Hepatocyte (in vitro differentiated cells): ENCODE measurements around the gene LPP.

ENCODE experiments used
- EZH2phosphoT487 ChIP-seq: fragments of 200-600 bp; sonication (generic); IDR thresholded peaks from one replicate; pipeline ENCODE4 v1.6.1; 2018; ENCODE audit warnings: antibody characterized with exemption, mild to moderate bottlenecking, low read depth, moderate library complexity; ENCODE audit not compliant: unreplicated experiment, severe bottlenecking
- TF ChIP-seq, protein P1 (sequence below): fragments of 200-600 bp; sonication (generic); IDR thresholded peaks from 2 replicates; pipeline ENCODE4 v1.5.1; 2016; ENCODE audit warnings: antibody characterized with exemption, mild to moderate bottlenecking; ENCODE audit not compliant: poor library complexity

GRCh38 chr3:188125076-188125475 is 28.9 kb upstream of the LPP start:
- TF ChIP-seq, protein P1, sequence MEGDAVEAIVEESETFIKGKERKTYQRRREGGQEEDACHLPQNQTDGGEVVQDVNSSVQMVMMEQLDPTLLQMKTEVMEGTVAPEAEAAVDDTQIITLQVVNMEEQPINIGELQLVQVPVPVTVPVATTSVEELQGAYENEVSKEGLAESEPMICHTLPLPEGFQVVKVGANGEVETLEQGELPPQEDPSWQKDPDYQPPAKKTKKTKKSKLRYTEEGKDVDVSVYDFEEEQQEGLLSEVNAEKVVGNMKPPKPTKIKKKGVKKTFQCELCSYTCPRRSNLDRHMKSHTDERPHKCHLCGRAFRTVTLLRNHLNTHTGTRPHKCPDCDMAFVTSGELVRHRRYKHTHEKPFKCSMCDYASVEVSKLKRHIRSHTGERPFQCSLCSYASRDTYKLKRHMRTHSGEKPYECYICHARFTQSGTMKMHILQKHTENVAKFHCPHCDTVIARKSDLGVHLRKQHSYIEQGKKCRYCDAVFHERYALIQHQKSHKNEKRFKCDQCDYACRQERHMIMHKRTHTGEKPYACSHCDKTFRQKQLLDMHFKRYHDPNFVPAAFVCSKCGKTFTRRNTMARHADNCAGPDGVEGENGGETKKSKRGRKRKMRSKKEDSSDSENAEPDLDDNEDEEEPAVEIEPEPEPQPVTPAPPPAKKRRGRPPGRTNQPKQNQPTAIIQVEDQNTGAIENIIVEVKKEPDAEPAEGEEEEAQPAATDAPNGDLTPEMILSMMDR: no peak
- no peak for TF ChIP-seq EZH2phosphoT487
